ENCODE measurements around the gene SEPTIN1. TPM values are rescaled to one million over a fixed set of nuclear protein-coding genes. Genes with fewer than 3 reads are reported as not detected.
A peak's percentile ranks its signal among the peaks of the same experiment; 100 is the strongest.

The SEPTIN1 gene
- total and polyA plus RNA-seq, 2 experiments from 2014 or later = 0.21 to 3.9 TPM

- TF ChIP-seq REST (IDR thresholded peaks at IDR 0.05; ENCODE audit: unreplicated experiment) (no peak), CTCF (conservative IDR thresholded peaks at IDR 0.05; ENCODE audit: low read depth in 2 of 2) (no peak), JUNB (IDR thresholded peaks at IDR 0.05; ENCODE audit: unreplicated experiment) (no peak), CREB1 (CRISPR knock-in tag; IDR thresholded peaks at IDR 0.05; ENCODE audit: low read depth) (no peak), POLR2AphosphoS5 (IDR thresholded peaks at IDR 0.05; ENCODE audit: low read depth) (no peak), NANOG (IDR thresholded peaks at IDR 0.05; ENCODE audit: borderline replicate concordance) (no peak), EZH2phosphoT487 (IDR thresholded peaks at IDR 0.05; ENCODE audit: unreplicated experiment) (no peak), ZNF331 (CRISPR knock-in tag; IDR thresholded peaks at IDR 0.05; ENCODE audit: low read depth) (no peak), STAT1 (IDR thresholded peaks at IDR 0.05; ENCODE audit: unreplicated experiment) (no peak)
Measured at GRCh38 chr16:30379158-30379783, 3.1 kb downstream of the SEPTIN1 start (continued).

- Histone ChIP-seq H3K4me3 (peak overlapping the region; percentile 94), H3K27me3 (ENCODE audit: insufficient read depth) (no peaks in the 10 kb centered on the region), H3K27ac (ENCODE audit: low read depth) (peak overlapping the region; percentile 100), H3K4me2 (peak overlapping the region; percentile 99), H4K20me1 (replicated peaks; ENCODE audit: insufficient read depth) (no peaks in the 10 kb centered on the region), H2AFZ (peak overlapping the region; percentile 97), H3K4me1 (ENCODE audit: insufficient read depth) (peaks cover 11% of the 10 kb centered on the region), H3K9me2 (ENCODE audit: insufficient read depth) (no peaks in the 10 kb centered on the region), H3K36me3 (ENCODE audit: insufficient read depth) (no peaks in the 10 kb centered on the region), H3K79me2 (replicated peaks; ENCODE audit: insufficient read depth) (0 out of 2 replicates have a peak, but pooled peaks cover 4% of the 10 kb centered on the region), H3F3A (replicated peaks; ENCODE audit: low read depth) (peaks cover 24% of the 10 kb centered on the region)
- ATAC-seq (peak; percentile 84), DNase-seq (ENCODE audit: low spot score) (peak; percentile 100)
- Mint-ChIP-seq H3K27me3 (ENCODE audit: insufficient read depth, low read depth, poor library complexity) (peaks cover 26% of the 10 kb centered on the region), H3K4me1 (peaks cover 24% of the 10 kb centered on the region), H3K36me3 (ENCODE audit: low read depth) (peaks cover 3% of the 10 kb centered on the region; the same call in 2 of the 3 replicates), H3K27ac (peak overlapping the region; percentile 100), H3K9me3 (no peaks in the 10 kb centered on the region; the same call in none of the 3 replicates), H3K4me3 (peak overlapping the region; percentile 93)
- TF ChIP-seq CTCF (conservative IDR thresholded peaks at IDR 0.05; ENCODE audit: low read depth in 2 of 2) = no peak
Measured at GRCh38 chr16:30378236-30379157, 3.9 kb downstream of the SEPTIN1 start.
